Left hindlimb (tissue), 1 donor: ENCODE data around the gene NEDD4L.

ENCODE experiments used
- DNase-seq: peaks from one replicate; pipeline ENCODE4 v3.0.0-alpha.2; 2018

Gene NEDD4L

DNA sequence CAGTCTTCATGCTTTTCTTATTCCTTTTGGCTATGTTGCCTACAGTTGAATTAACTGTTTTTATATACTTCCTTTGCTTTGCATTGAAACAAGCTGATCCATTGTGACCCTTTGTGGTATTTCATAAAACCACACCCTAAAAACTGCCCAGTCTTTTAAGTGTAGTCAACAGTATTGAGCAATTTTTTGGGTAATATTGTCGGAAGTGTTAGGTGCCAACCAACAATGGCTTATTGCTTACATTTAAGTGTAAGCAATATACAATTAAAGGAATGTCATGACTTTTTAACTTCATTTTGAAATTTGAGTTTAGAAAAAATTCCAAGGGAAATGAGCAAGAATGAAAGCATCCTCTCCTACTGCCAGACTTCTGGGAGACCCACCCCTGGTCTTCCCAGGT lies 174.1 kb downstream of the NEDD4L start:
- no peak for DNase-seq

DNA sequence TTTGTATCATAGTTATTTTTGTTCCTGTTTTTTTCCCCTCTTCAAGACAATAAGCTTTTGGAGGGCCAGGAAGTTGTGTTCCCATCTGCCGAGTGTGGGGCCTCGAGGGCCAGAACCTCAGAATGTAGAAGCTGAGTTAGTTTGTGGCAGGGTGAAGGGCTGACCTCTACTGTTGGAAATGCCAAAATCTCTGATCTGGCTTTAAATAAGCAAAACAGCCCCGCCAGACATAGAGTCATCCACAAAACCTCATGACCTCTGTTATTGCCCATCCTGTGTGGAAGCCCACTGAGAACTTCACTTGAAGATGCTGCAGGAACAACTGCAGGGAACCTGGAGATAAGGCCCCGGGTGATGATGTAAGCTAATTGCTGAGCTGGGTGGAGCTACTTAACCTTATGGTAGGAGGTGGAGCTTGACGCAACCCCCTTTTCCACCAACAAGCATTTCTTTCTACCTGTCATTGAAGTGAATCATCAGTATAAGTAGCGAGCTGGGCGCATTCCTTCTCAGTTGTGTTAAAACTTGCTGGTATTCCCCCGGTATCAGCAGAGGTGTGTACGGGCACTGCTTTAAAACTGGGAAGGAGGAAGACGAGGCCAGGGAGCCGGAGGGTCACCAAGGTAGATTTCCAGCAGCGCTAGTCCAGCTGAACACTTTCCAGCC lies 177.2 kb downstream of the NEDD4L start:
- no peak for DNase-seq

- DNase-seq, result no peak
These were observed 178.6 kb downstream of the NEDD4L start for GRCh38 chr18:58222432-58223125.

GRCh38 chr18:58223717-58224424 lies 179.8 kb downstream of the NEDD4L start:
- no peak for DNase-seq

DNA sequence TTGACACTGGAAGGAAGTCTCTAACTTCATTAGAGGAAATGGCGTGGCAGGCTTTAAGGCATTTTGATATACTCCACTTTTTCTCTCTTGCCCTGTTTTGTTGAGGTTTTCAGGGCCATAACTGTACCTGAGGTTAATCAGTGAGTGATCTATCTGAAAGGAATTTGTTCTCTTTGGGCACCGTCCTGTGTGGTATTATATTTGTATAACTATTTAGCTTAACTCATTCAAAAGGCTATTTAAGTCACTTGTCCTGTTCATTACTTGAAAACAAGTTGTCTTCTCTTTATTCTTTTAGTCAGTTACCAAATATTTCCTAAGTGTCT lies 180.4 kb downstream of the NEDD4L start:
- DNase-seq, result no peak

GRCh38 chr18:58225101-58225500 lies 181.1 kb downstream of the NEDD4L start:
- DNase-seq, result no peak

GRCh38 chr18:58226429-58226828 lies 182.4 kb downstream of the NEDD4L start:
- DNase-seq, result no peak

- DNase-seq, result no peak
These were observed 183.4 kb downstream of the NEDD4L start for GRCh38 chr18:58227361-58227930.

GRCh38 chr18:58228176-58228575 lies 184.2 kb downstream of the NEDD4L start:
- DNase-seq, result no peak

DNA sequence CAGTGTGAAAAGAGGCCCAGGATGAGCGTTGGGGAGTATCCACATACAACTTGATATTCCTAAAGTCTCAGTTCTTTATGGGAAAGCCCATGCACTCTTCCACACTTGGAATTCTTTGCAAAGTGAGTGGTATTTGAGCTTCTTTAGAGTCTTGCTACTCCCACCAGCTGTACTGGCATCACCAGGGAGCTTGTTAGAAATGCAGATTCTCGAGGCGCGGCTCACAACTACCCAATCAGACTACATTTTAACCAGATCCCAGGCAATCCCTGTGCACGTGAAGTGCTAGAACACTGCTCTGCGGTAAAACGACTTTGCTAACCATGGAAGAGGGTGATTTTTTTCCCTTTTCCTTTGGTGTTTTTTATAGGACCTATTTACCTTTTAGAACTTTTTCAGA lies 184.7 kb downstream of the NEDD4L start:
- no peak for DNase-seq

DNA sequence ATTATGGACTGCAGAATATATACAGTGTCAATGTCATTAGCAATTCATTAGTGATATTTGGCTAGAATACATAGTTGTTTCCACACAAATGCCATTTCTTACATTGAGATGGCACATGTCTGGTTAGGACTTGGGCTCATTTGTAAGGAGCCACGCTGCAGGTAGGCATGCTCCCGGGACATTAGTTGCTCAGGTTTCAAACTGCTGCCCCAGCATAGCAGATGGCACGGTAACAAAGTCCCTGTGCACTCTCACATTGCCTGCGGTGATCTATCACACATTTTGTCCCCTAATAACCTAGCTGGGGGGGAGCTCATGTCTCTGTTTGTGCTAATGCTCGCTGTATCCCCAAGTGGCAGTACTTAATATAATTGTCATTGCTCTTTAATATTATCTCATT lies 185.1 kb downstream of the NEDD4L start:
- no peak for DNase-seq

DNA sequence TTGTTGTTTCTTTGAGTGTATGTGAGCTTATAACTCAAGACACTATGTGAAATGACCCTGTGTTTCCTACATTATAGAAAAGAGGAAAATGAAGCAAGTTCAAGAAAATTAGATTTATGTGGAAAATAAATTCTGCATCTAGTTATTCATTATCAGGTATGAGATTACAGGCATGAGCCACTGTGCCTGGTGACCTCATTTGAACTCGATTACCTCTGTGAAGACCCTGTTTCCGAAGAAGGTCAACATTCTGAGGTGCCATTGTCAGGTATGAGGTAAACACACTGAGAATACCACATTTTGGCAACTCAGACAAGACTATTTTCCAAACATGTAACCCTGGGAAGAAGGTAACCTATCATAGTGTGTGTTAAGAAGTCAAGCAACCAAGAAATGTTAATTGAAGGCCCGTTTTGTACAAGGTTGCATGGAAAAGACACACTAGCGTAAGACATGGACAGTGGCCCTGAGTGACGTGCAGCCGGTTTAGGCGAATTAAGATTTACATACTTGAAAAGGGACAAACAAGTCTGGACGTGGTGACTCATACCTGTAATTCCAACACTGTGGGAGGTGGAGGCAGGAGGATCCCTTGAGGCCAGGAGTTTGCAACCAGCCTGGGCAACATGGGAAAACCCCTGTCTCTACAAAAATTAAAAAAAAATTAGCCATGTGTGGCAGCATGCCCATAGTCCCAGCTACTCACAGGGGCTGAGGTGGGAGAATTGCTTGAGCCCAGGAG lies 186.6 kb downstream of the NEDD4L start:
- DNase-seq, result no peak

- no peak for DNase-seq
These were observed 187.9 kb downstream of the NEDD4L start for GRCh38 chr18:58231930-58232329.

GRCh38 chr18:58232668-58233067 lies 188.6 kb downstream of the NEDD4L start:
- DNase-seq, result no peak

DNA sequence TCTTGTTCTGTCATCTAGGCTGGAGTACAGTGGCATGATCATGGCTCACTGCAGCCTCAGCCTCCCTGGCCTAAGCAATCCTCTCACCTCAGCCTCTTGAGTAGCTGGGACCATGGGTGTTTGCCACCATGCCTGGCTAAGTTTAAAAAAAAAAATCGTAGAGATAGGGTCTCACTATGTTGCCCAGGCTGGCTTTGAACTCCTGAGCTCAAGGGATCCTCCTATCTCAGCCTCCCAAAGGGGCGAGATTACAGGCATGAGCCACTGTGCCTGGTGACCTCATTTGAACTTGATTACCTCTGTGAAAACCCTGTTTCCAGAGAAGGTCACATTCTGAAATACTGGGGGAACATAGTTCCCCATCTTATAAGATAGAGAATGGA lies 190.3 kb downstream of the NEDD4L start:
- no peak for DNase-seq

DNA sequence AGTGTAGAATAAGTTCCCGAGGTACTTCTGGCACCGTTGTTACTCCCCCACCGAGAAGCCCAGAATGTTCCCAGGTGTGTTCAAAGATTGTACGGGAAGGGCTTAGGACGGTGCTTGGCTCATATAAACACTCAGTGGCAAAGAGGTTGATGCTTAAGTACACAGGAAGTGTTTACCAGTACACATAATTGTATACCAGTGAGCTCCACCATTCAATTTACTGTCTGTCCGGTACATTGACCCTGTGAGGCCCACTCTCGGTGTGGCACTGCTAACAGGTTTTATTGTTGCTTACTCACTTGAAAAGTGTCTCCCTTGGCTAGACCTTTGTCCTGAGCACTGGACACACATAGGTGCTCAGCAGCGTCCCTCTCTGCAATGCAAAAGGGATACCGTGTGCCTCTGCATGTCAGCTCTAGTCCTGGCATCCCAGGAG lies 191.0 kb downstream of the NEDD4L start:
- no peak for DNase-seq

- no peak for DNase-seq
These were observed 195.9 kb downstream of the NEDD4L start for GRCh38 chr18:58239879-58240278.

DNA sequence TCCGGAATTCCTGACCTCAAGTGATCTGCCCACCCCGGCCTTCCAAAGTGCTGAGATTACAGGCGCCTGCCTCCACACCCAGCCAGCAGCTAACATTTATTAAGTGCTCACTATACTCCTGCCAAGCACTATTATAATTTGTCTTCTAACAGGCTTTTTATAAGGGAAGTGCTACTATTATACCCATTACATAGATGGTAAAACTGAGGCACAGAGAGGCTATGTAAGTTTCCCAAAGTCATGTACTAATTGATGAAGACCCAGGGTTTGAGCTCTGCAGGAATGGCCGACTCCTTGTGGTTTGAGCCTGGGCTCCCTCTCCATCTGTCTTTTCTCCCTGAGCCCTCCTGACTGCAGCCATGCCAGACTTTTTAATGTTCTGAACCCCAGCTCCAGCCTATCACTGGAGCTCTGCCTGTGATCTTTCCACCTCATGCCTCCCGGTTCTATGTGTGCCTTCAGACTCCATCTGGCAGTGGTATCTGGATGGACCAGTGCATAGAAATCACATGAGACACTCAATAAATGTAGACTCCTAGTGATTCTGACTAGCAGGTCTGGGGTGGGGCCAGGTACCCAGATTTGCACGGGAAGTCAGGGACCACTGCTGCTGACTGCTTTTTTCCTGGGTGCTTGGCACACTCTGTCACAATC lies 197.1 kb downstream of the NEDD4L start:
- no peak for DNase-seq

GRCh38 chr18:58241877-58242276 lies 197.9 kb downstream of the NEDD4L start:
- DNase-seq, result no peak

DNA sequence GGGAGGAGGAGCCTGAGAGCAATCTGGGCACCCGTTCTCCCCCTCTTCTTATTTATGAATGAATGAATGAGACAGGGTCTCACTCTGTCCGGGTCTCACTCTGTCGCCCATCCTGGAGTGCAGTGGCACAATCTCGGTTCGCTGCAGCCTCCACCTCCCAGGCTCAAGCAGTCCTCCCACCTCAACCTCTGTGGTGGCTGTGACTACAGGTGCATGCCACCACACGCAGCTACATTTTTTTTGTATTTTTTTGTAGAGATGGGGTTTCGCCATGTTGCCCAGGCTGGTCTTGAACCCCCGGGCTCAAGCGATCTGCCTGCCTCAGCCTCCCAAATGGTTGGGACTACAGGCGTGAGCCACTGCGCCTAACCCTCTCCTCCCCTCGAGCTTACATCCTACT lies 198.4 kb downstream of the NEDD4L start:
- DNase-seq, result no peak

GRCh38 chr18:58242968-58243367 lies 198.9 kb downstream of the NEDD4L start:
- no peak for DNase-seq

DNA sequence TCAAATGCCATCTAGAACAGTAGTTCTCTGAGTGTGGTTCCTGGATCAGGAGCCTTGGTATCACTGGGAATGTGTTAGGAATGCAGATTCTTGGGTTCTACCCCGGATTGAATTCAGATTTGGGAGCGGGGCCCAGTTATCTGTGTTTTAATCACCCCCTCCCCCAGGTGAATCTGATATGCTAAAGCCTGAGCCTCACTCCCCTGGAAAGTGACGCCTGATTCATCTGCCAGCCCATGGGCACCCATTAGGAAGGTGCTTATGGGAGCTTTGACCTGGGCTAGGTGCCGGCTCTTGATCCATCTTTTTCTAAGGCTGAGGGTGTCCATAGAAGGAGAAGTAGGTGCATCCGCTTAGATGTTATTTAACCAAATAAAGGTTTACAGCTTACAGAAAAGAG lies 199.4 kb downstream of the NEDD4L start:
- no peak for DNase-seq

DNA sequence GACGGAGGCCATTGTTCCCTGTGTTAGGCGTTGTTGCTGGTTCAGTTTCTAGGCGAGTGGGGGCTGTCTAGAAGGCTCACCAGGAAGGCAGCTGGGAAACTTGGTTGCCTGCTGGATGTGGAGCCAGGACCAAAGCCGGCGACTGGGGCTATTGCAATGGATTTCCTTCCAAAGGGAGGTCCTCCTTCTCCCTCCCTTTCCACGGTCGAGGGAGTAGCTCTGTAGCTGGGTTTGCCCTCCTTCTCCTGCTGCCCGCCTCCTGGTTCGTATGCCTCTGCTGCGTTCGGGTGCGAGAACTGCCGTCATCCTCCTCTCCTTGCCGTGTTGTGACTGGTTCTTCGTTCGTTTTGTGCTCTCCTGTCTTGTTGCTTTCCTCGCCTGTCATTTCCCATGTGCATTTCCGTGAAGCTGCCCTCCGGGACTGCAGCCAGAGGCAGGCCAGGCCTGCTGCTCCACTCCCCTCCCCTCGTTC lies 203.4 kb downstream of the NEDD4L start:
- peak; percentile 45 for DNase-seq
